ENCODE results near the gene DNAH3.
"Not testable (repeated sequence)": the region's sequence is repeated elsewhere in the genome, so short reads cannot be mapped to it uniquely, and the experiment has no call there.

DNAH3 gene

DNA sequence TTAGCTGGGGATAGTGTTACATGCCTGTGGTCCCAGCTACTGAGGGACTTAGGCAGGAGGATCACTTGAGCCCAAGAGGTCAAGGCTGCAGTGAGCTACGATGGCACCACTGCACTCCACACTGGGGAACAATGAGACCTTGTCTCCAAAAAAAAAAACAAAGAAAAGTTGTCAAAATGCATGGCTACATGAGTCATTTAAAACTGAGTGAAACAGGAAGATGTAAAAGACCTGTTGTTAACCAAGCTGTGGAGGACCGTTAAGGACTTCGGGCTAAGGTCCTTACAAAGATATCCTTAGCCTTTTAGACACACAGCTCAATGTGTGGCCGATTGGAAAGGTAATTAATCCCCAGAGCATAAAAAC, 35.7 kb upstream of the DNAH3 start:
- Histone ChIP-seq H3K27me3 (ENCODE audit: control insufficient read depth, insufficient read depth, low read length, poor library complexity, severe bottlenecking) (peaks cover 7% of the 10 kb centered on the region), H3K9me3 (ENCODE audit: control insufficient read depth, low read length) (no peaks in the 10 kb centered on the region), H3K27ac (ENCODE audit: insufficient read depth, low read depth, low read length, poor library complexity, severe bottlenecking) (no peak overlapping the region), H3K36me3 (ENCODE audit: control insufficient read depth, insufficient read depth, low read length) (peaks cover 4% of the 10 kb centered on the region), H3K4me1 (ENCODE audit: control insufficient read depth, insufficient read depth, low read length) (no peaks in the 10 kb centered on the region), H3K4me3 (ENCODE audit: insufficient read depth, low read depth, low read length) (no peak overlapping the region)
- 82 to 90% methylated on average over 4 of the region's 4 CpGs for whole genome bisulfite sequencing, 2 experiments

DNA sequence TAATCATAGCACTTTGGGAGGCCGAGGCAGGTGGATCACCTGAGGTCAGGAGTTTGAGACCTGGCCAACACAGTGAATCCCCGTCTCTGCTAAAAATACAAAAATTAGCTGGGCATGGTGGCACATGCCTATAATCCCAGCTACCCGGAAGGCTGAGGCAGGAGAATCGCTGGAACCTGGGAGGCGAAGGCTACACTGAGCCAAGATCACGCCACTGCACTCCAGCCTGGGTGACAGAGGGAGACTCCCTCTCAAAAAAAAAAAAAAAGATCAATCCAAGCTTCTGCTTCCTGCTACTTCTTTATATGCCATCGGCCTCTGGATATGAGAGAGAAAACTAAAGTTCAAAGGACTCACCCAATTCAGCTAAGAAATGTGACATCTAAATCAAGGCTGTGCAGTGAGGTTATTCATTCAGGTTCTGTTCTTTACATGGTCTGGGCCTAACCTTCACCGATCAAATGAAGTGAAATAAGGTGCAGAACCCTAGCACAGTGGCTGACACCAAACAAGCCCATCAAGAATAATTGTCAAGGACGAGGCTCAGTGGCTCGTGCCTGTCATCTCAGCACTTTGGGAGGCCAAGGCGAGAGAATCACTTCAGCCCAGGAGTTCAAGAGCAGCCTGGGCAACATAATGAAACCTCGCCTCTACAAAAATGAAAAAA, 35.1 kb upstream of the DNAH3 start:
- peaks cover 9% of the 10 kb centered on the region for H3K36me3 ChIP-seq (ENCODE audit: control insufficient read depth, insufficient read depth, low read length)
- no peaks in the 10 kb centered on the region for H3K9me3 ChIP-seq (ENCODE audit: control insufficient read depth, low read length)
- H3K4me3 ChIP-seq (ENCODE audit: insufficient read depth, low read depth, low read length) = no peak overlapping the region
- WGBS, 2 experiments = 93 to 94% methylated on average over 12 of the region's 12 CpGs
- H3K4me1 ChIP-seq (ENCODE audit: control insufficient read depth, insufficient read depth, low read length) = no peaks in the 10 kb centered on the region
- no peak overlapping the region for H3K27ac ChIP-seq (ENCODE audit: insufficient read depth, low read depth, low read length, poor library complexity, severe bottlenecking)
- peaks cover 7% of the 10 kb centered on the region for H3K27me3 ChIP-seq (ENCODE audit: control insufficient read depth, insufficient read depth, low read length, poor library complexity, severe bottlenecking)

DNA sequence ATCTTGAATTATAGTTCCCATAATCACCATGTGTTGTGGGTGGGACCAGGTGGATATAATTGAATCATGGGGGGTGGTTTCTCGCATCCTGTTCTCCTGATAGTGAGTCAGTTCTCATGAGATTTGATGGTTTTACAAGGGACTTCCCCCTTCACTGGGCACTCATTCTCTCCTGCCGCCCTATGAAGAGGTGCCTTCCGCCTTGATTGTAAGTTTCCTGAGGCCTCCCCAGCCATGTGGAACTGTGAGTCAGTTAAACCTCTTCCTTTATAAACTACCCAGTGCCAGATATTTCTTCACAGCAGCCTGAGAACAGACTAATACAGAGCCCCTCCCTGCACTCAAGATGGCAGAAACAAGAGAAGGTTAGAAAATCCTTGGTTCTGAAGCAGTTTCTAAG, 34.2 kb upstream of the DNAH3 start:
- H3K4me1 ChIP-seq (ENCODE audit: control insufficient read depth, insufficient read depth, low read length) = no peaks in the 10 kb centered on the region
- H3K27ac ChIP-seq (ENCODE audit: insufficient read depth, low read depth, low read length, poor library complexity, severe bottlenecking) = no peak overlapping the region
- no peaks in the 10 kb centered on the region for H3K9me3 ChIP-seq (ENCODE audit: control insufficient read depth, low read length)
- H3K4me3 ChIP-seq (ENCODE audit: insufficient read depth, low read depth, low read length) = no peak overlapping the region
- peaks cover 13% of the 10 kb centered on the region for H3K36me3 ChIP-seq (ENCODE audit: control insufficient read depth, insufficient read depth, low read length)
- H3K27me3 ChIP-seq (ENCODE audit: control insufficient read depth, insufficient read depth, low read length, poor library complexity, severe bottlenecking) = peaks cover 7% of the 10 kb centered on the region
- WGBS, 2 experiments = 91% methylated on average over 3 of the region's 3 CpGs

DNA sequence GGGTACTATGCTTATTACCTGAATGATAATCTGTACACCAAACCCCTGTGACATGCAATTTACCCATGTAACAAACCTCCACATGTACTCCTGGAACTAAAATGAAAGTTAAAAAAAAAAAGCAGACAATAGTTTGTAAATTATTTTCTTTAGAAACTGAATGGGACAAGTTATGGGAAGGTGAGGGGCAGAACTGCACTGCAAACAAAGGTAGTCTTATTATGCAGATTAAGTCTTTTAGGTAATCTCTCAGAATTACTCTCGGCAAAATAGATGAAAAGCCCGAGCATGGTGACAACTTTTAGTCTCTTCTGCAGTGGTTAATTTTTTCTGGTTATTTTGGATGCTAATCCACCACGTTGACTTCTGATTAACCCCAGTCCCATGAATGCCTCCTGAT, 33.3 kb upstream of the DNAH3 start:
- Histone ChIP-seq H3K9me3 (ENCODE audit: control insufficient read depth, low read length) (no peaks in the 10 kb centered on the region), H3K27ac (ENCODE audit: insufficient read depth, low read depth, low read length, poor library complexity, severe bottlenecking) (no peak overlapping the region), H3K4me3 (ENCODE audit: insufficient read depth, low read depth, low read length) (no peak overlapping the region), H3K36me3 (ENCODE audit: control insufficient read depth, insufficient read depth, low read length) (peaks cover 20% of the 10 kb centered on the region), H3K27me3 (ENCODE audit: control insufficient read depth, insufficient read depth, low read length, poor library complexity, severe bottlenecking) (peaks cover 3% of the 10 kb centered on the region), H3K4me1 (ENCODE audit: control insufficient read depth, insufficient read depth, low read length) (no peaks in the 10 kb centered on the region)
- 92 to 94% methylated on average over 3 of the region's 3 CpGs for WGBS, 2 experiments

DNA sequence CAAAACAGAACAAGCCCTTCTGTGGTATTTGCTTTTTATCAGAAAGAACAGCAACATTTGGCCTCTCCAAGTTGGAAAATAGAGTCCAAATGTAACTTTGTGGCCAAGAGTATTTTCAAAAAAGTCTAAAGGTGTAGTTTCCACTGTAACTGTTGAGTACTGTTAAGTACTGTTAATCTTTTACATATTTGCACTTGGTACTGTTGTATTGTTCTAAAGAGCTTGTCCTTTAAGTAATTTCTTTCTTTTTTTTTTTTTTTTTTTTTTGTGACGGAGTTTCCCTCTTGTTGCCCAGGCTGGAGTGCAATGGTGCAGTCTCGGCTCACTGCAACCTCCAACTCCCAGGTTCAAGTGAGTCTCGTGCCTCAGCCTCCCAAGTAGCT, 29.3 kb upstream of the DNAH3 start:
- Histone ChIP-seq H3K27ac (ENCODE audit: insufficient read depth, low read depth, low read length, poor library complexity, severe bottlenecking) (no peak overlapping the region), H3K4me3 (ENCODE audit: insufficient read depth, low read depth, low read length) (no peak overlapping the region), H3K9me3 (ENCODE audit: control insufficient read depth, low read length) (no peaks in the 10 kb centered on the region), H3K36me3 (ENCODE audit: control insufficient read depth, insufficient read depth, low read length) (peaks cover 27% of the 10 kb centered on the region), H3K4me1 (ENCODE audit: control insufficient read depth, insufficient read depth, low read length) (no peaks in the 10 kb centered on the region), H3K27me3 (ENCODE audit: control insufficient read depth, insufficient read depth, low read length, poor library complexity, severe bottlenecking) (no peaks in the 10 kb centered on the region)
- WGBS, 2 experiments = 91 to 97% methylated on average over 3 of the region's 3 CpGs

DNA sequence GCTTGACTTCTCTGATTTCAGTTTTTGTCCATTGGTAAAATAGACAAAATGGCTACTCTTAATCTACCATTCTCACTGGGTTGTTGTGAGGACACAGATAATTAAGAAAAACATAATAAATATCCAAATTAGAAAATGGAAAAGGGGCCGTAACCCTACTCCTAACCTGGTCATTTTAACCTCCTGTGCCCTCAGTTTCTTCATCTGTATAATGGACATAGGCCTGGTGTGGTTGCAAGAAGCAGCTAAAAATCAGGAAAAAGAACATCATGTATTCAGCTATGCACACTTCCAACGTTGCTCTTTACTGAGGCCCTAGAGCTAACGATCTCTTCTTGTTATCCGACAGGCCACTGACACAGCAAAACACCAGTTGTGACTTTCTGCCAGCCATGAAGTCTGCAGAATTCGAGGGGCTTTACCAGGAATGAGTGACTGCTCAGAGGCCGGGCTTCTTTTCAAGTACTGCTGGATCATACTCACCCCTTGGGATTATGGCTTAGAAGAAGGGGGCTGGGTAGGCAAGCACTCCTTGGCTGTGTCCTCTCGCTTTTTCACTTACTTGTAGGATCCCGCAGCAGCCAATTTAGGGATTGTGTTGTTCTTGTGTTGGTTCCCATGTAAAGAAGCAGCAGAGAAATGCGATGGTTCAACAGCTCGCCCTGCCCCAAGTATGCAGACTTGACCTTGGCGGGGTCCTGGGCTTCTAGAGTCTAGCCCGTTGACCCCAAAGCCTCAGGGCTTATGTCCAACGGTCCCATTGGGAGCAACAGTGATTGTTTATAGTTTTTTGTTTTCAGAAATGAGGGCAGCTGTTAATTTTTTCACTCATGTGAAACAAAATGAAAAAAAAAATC, 28.7 kb upstream of the DNAH3 start:
- Histone ChIP-seq H3K36me3 (ENCODE audit: control insufficient read depth, insufficient read depth, low read length) (peaks cover 27% of the 10 kb centered on the region), H3K9me3 (ENCODE audit: control insufficient read depth, low read length) (no peaks in the 10 kb centered on the region), H3K27ac (ENCODE audit: insufficient read depth, low read depth, low read length, poor library complexity, severe bottlenecking) (no peak overlapping the region), H3K27me3 (ENCODE audit: control insufficient read depth, insufficient read depth, low read length, poor library complexity, severe bottlenecking) (no peaks in the 10 kb centered on the region), H3K4me3 (ENCODE audit: insufficient read depth, low read depth, low read length) (no peak overlapping the region), H3K4me1 (ENCODE audit: control insufficient read depth, insufficient read depth, low read length) (no peaks in the 10 kb centered on the region)
- WGBS, 2 experiments = 94 to 95% methylated on average over 13 of the region's 13 CpGs

DNA sequence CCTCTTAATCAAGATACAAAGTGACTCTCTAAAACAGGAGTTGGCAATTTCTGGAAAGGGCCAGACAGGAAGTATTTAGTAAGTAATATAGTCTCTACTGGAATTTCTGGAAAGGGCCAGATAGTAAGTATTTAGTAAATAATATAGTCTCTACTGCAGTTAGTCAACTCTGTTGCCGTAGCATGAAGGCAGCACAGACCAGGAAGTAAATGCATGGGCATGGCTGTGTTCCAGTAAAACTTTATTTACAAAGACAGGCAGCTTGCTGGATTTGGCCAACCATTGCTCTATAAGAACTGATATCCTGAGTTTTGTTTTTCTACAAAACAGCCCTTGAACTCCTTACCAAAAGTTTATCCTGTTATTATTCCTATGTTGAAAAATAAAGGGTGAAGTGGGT, 24.8 kb upstream of the DNAH3 start:
- H3K9me3 ChIP-seq (ENCODE audit: control insufficient read depth, low read length) = no peaks in the 10 kb centered on the region
- H3K27ac ChIP-seq (ENCODE audit: insufficient read depth, low read depth, low read length, poor library complexity, severe bottlenecking) = no peak overlapping the region
- H3K36me3 ChIP-seq (ENCODE audit: control insufficient read depth, insufficient read depth, low read length) = peaks cover 31% of the 10 kb centered on the region
- no peaks in the 10 kb centered on the region for H3K27me3 ChIP-seq (ENCODE audit: control insufficient read depth, insufficient read depth, low read length, poor library complexity, severe bottlenecking)
- no peaks in the 10 kb centered on the region for H3K4me1 ChIP-seq (ENCODE audit: control insufficient read depth, insufficient read depth, low read length)
- WGBS, 2 experiments = 95 to 96% methylated on average over 1 of the region's 1 CpG
- H3K4me3 ChIP-seq (ENCODE audit: insufficient read depth, low read depth, low read length) = no peak overlapping the region

DNA sequence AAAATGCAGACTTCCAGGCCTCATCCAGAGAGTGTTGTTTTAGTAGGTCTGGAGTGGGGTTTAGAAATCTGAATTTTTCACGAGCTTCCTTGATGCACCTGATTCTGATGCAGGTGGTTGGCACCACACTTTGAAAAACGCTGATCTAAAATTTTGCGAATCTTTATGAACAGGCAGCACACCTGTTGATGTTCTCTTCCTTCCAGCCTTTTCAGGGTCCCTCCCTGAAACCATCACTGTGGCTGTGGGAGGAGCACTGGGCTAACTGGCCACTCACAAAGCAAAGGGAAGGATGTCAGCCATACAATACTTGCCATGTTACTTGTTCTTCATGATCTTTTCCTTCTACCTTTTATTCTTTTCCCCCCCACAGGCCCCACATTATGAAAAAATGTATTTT, 22.0 kb upstream of the DNAH3 start:
- Histone ChIP-seq H3K4me1 (ENCODE audit: control insufficient read depth, insufficient read depth, low read length) (no peaks in the 10 kb centered on the region), H3K36me3 (ENCODE audit: control insufficient read depth, insufficient read depth, low read length) (peaks cover 22% of the 10 kb centered on the region), H3K27ac (ENCODE audit: insufficient read depth, low read depth, low read length, poor library complexity, severe bottlenecking) (no peak overlapping the region), H3K9me3 (ENCODE audit: control insufficient read depth, low read length) (no peaks in the 10 kb centered on the region), H3K27me3 (ENCODE audit: control insufficient read depth, insufficient read depth, low read length, poor library complexity, severe bottlenecking) (no peaks in the 10 kb centered on the region), H3K4me3 (ENCODE audit: insufficient read depth, low read depth, low read length) (no peak overlapping the region)
- WGBS, 2 experiments = 90 to 96% methylated on average over 3 of the region's 3 CpGs

DNA sequence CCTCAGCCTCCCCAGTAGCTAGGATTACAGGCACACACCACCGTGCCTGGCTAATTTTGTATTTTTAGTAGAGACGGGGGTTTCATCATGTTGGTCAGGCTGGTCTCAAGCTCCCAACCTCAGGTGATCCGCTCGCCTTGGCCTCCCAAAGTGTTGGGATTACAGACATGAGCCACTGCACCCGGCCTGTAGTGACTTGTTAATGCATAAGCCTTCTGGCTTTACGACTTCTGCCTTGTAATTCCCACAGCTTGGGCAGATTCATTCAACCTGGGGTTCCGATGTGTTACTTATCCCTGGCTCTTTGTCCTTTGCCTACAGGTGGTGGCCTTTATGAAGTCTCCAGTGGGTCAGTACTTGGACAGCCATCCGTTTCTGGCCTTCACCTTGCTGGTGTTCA, 19.5 kb upstream of the DNAH3 start:
- 92 to 95% methylated on average over 8 of the region's 8 CpGs for WGBS, 2 experiments
- not testable (repeated sequence) for H3K4me3 ChIP-seq (ENCODE audit: insufficient read depth, low read depth, low read length); H3K9me3 ChIP-seq (ENCODE audit: control insufficient read depth, low read length); H3K27me3 ChIP-seq (ENCODE audit: control insufficient read depth, insufficient read depth, low read length, poor library complexity, severe bottlenecking); H3K4me1 ChIP-seq (ENCODE audit: control insufficient read depth, insufficient read depth, low read length); H3K27ac ChIP-seq (ENCODE audit: insufficient read depth, low read depth, low read length, poor library complexity, severe bottlenecking)
- H3K36me3 ChIP-seq (ENCODE audit: control insufficient read depth, insufficient read depth, low read length) = peaks cover 15% of the 10 kb centered on the region

DNA sequence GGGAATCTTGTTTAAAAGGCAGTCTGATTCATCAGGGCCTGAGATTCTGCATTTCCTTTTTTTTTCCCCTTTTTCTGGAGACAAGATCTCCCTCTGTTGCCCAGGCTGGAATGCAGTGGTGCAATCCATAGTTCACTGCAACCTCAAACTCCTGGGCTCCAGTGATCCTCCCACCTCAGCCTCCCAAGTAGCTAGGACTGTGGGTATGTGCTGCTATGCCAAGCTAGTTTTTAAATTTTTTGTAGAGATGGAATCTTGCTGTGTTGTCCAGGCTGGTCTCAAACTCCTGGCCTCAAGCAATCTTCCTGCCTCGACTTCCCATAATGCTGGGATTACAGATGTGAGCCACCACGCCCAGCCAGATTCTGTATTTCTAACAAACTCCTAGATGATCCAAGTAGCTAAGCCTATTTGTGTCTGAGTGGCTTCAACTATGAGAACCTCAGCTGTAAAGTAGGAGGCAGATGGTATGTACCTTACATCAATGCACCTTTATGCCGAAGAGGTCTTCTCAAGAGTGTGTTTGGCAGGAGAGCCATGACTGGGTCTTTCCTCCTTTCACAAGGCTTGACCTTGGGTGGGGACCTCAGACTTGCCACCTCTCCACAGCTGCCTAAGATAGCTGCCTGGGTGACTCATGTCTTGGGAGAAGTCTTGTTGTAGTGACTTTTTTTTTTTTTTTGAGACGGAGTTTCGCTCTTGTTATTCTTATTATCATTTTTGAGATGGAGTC, 18.8 kb upstream of the DNAH3 start:
- Histone ChIP-seq H3K27me3 (ENCODE audit: control insufficient read depth, insufficient read depth, low read length, poor library complexity, severe bottlenecking) (no peaks in the 10 kb centered on the region), H3K4me3 (ENCODE audit: insufficient read depth, low read depth, low read length) (no peak overlapping the region), H3K4me1 (ENCODE audit: control insufficient read depth, insufficient read depth, low read length) (no peaks in the 10 kb centered on the region), H3K27ac (ENCODE audit: insufficient read depth, low read depth, low read length, poor library complexity, severe bottlenecking) (no peak overlapping the region), H3K9me3 (ENCODE audit: control insufficient read depth, low read length) (no peaks in the 10 kb centered on the region), H3K36me3 (ENCODE audit: control insufficient read depth, insufficient read depth, low read length) (peaks cover 15% of the 10 kb centered on the region)
- WGBS, 2 experiments = 90 to 92% methylated on average over 5 of the region's 5 CpGs
